ENCODE measurements around the gene TNXB.
"Not testable (repeated sequence)": the region's sequence is repeated elsewhere in the genome, so short reads cannot be mapped to it uniquely, and the experiment has no call there.

TNXB gene

GRCh38 chr6:32049149-32049548 is 60.0 kb downstream of the TNXB start:
- H3K79me1 ChIP-seq (ENCODE audit: low read depth, low read length); DNase-seq (ENCODE audit: low spot score); H4K8ac ChIP-seq (ENCODE audit: low read depth, low read length); H3K4me2 ChIP-seq (ENCODE audit: insufficient read depth, low read length, poor library complexity, severe bottlenecking); H2AFZ ChIP-seq (ENCODE audit: low read length); H3K4ac ChIP-seq (ENCODE audit: low read length); H3K36me3 ChIP-seq (replicated peaks in 1 of 2; ENCODE audit: control insufficient read depth in 2 of 2, insufficient read depth in 2 of 2, low read length in 2 of 2); H3K27ac ChIP-seq (replicated peaks; ENCODE audit: low read length); H3K18ac ChIP-seq (ENCODE audit: low read length); H3K14ac ChIP-seq (ENCODE audit: low read length); H3K9ac ChIP-seq (ENCODE audit: low read depth, low read length, poor library complexity); H2BK5ac ChIP-seq (ENCODE audit: low read length); H2BK15ac ChIP-seq (ENCODE audit: low read length); H2BK120ac ChIP-seq (ENCODE audit: low read depth, low read length); H2AK5ac ChIP-seq (ENCODE audit: low read depth, low read length); H3K9me3 ChIP-seq (replicated peaks in 1 of 2; ENCODE audit: control insufficient read depth in 2 of 2, insufficient read depth in 1 of 2, low read depth in 1 of 2, low read length in 2 of 2); H3K4me3 ChIP-seq (ENCODE audit: low read length in 2 of 2); H4K91ac ChIP-seq (ENCODE audit: low read depth, low read length, poor library complexity); H2BK12ac ChIP-seq (ENCODE audit: low read length); H3K23ac ChIP-seq (ENCODE audit: low read depth, low read length, poor library complexity): not testable (repeated sequence)
- WGBS, 2 donors (ENCODE audit: extremely low coverage in 2 of 2, insufficient read length in 2 of 2, insufficient replicate concordance in 1 of 2) = no CpG with 5 or more reads among the region's 21 CpGs
- Histone ChIP-seq H3K4me1 (ENCODE audit: control insufficient read depth in 2 of 2, insufficient read depth in 1 of 2, low read depth in 1 of 2, low read length in 2 of 2) (peaks cover 14 to 21% of the 10 kb centered on the region in 2 donors), H3K27me3 (ENCODE audit: control insufficient read depth in 3 of 3, insufficient read depth in 3 of 3, low read depth in 1 of 3, low read length in 3 of 3) (peaks cover 0 to 14% (median 0%) of the 10 kb centered on the region in 3 experiments)

GRCh38 chr6:32047855-32048766 is 61.0 kb downstream of the TNXB start:
- no peak overlapping the region for H2BK12ac ChIP-seq (ENCODE audit: low read length)
- no peak overlapping the region for H2BK120ac ChIP-seq (ENCODE audit: low read depth, low read length)
- peak overlapping the region; percentile 88 for H2AFZ ChIP-seq (ENCODE audit: low read length)
- no peaks in the 10 kb centered on the region for H3K79me1 ChIP-seq (ENCODE audit: low read depth, low read length)
- H3K4me1 ChIP-seq (ENCODE audit: control insufficient read depth in 2 of 2, insufficient read depth in 1 of 2, low read depth in 1 of 2, low read length in 2 of 2) = peaks cover 14 to 21% of the 10 kb centered on the region in 2 donors
- no CpG with 5 or more reads among the region's 42 CpGs for WGBS, 2 donors (ENCODE audit: extremely low coverage in 2 of 2, insufficient read length in 2 of 2, insufficient replicate concordance in 1 of 2)
- H3K14ac ChIP-seq (ENCODE audit: low read length) = no peak overlapping the region
- no peak overlapping the region for H3K27ac ChIP-seq (replicated peaks; ENCODE audit: low read length)
- no peaks in the 10 kb centered on the region for H3K36me3 ChIP-seq (replicated peaks in 1 of 2; ENCODE audit: control insufficient read depth in 2 of 2, insufficient read depth in 2 of 2, low read length in 2 of 2)
- H2AK5ac ChIP-seq (ENCODE audit: low read depth, low read length) = peak overlapping the region; percentile 57
- H3K4me3 ChIP-seq (ENCODE audit: low read length in 2 of 2) = no peak overlapping the region
- no peak overlapping the region for H2BK15ac ChIP-seq (ENCODE audit: low read length)
- H3K9ac ChIP-seq (ENCODE audit: low read depth, low read length, poor library complexity) = no peak overlapping the region
- peaks cover 0 to 14% (median 0%) of the 10 kb centered on the region in 3 experiments for H3K27me3 ChIP-seq (ENCODE audit: control insufficient read depth in 3 of 3, insufficient read depth in 3 of 3, low read depth in 1 of 3, low read length in 3 of 3)
- no peaks in the 10 kb centered on the region for H3K9me3 ChIP-seq (replicated peaks in 1 of 2; ENCODE audit: control insufficient read depth in 2 of 2, insufficient read depth in 1 of 2, low read depth in 1 of 2, low read length in 2 of 2)
- no peak overlapping the region for H3K4ac ChIP-seq (ENCODE audit: low read length)
- H3K23ac ChIP-seq (ENCODE audit: low read depth, low read length, poor library complexity) = peak overlapping the region; percentile 8
- H3K18ac ChIP-seq (ENCODE audit: low read length) = peak overlapping the region; percentile 76
- no peak overlapping the region for H2BK5ac ChIP-seq (ENCODE audit: low read length)
- H3K4me2 ChIP-seq (ENCODE audit: insufficient read depth, low read length, poor library complexity, severe bottlenecking) = no peak overlapping the region
- no peak overlapping the region for H4K8ac ChIP-seq (ENCODE audit: low read depth, low read length)
- DNase-seq (ENCODE audit: low spot score) = peak; percentile 53
- no peak overlapping the region for H4K91ac ChIP-seq (ENCODE audit: low read depth, low read length, poor library complexity)

GRCh38 chr6:32047539-32047854 is 61.6 kb downstream of the TNXB start:
- Histone ChIP-seq H2BK5ac (ENCODE audit: low read length) (no peak overlapping the region), H3K9ac (ENCODE audit: low read depth, low read length, poor library complexity) (no peak overlapping the region), H3K18ac (ENCODE audit: low read length) (no peak overlapping the region), H4K91ac (ENCODE audit: low read depth, low read length, poor library complexity) (no peak overlapping the region), H3K27me3 (ENCODE audit: control insufficient read depth in 3 of 3, insufficient read depth in 3 of 3, low read depth in 1 of 3, low read length in 3 of 3) (peaks cover 0 to 14% (median 0%) of the 10 kb centered on the region in 3 experiments), H2BK120ac (ENCODE audit: low read depth, low read length) (no peak overlapping the region), H3K79me1 (ENCODE audit: low read depth, low read length) (no peaks in the 10 kb centered on the region), H3K23ac (ENCODE audit: low read depth, low read length, poor library complexity) (no peak overlapping the region), H2AK5ac (ENCODE audit: low read depth, low read length) (peak overlapping the region; percentile 1), H3K14ac (ENCODE audit: low read length) (no peak overlapping the region), H2AFZ (ENCODE audit: low read length) (peak overlapping the region; percentile 75), H2BK12ac (ENCODE audit: low read length) (no peak overlapping the region), H3K9me3 (replicated peaks in 1 of 2; ENCODE audit: control insufficient read depth in 2 of 2, insufficient read depth in 1 of 2, low read depth in 1 of 2, low read length in 2 of 2) (no peaks in the 10 kb centered on the region), H3K4ac (ENCODE audit: low read length) (no peak overlapping the region), H3K4me1 (ENCODE audit: control insufficient read depth in 2 of 2, insufficient read depth in 1 of 2, low read depth in 1 of 2, low read length in 2 of 2) (peaks cover 14 to 21% of the 10 kb centered on the region in 2 donors), H4K8ac (ENCODE audit: low read depth, low read length) (no peak overlapping the region), H3K4me3 (ENCODE audit: low read length in 2 of 2) (peak overlapping the region in 1 of 2 donors; percentile 15), H2BK15ac (ENCODE audit: low read length) (no peak overlapping the region), H3K27ac (replicated peaks; ENCODE audit: low read length) (peak overlapping the region; percentile 7), H3K36me3 (replicated peaks in 1 of 2; ENCODE audit: control insufficient read depth in 2 of 2, insufficient read depth in 2 of 2, low read length in 2 of 2) (no peaks in the 10 kb centered on the region), H3K4me2 (ENCODE audit: insufficient read depth, low read length, poor library complexity, severe bottlenecking) (no peak overlapping the region)
- DNase-seq (ENCODE audit: low spot score) = no peak
- WGBS, 2 donors (ENCODE audit: extremely low coverage in 2 of 2, insufficient read length in 2 of 2, insufficient replicate concordance in 1 of 2) = no CpG with 5 or more reads among the region's 6 CpGs

GRCh38 chr6:32047084-32047478 is 62.1 kb downstream of the TNXB start:
- peak; percentile 36 for DNase-seq (ENCODE audit: low spot score)
- no CpG with 5 or more reads among the region's 11 CpGs for WGBS, 2 donors (ENCODE audit: extremely low coverage in 2 of 2, insufficient read length in 2 of 2, insufficient replicate concordance in 1 of 2)
- peak overlapping the region; percentile 75 for H2AFZ ChIP-seq (ENCODE audit: low read length)
- no peak overlapping the region for H2BK120ac ChIP-seq (ENCODE audit: low read depth, low read length)
- no peak overlapping the region for H2BK12ac ChIP-seq (ENCODE audit: low read length)
- no peak overlapping the region for H3K4ac ChIP-seq (ENCODE audit: low read length)
- H3K14ac ChIP-seq (ENCODE audit: low read length) = peak overlapping the region; percentile 89
- no peak overlapping the region for H2AK5ac ChIP-seq (ENCODE audit: low read depth, low read length)
- no peak overlapping the region for H3K9ac ChIP-seq (ENCODE audit: low read depth, low read length, poor library complexity)
- H2BK5ac ChIP-seq (ENCODE audit: low read length) = no peak overlapping the region
- H4K8ac ChIP-seq (ENCODE audit: low read depth, low read length) = no peak overlapping the region
- H3K79me1 ChIP-seq (ENCODE audit: low read depth, low read length) = no peaks in the 10 kb centered on the region
- H3K4me3 ChIP-seq (ENCODE audit: low read length in 2 of 2) = no peak overlapping the region
- H2BK15ac ChIP-seq (ENCODE audit: low read length) = no peak overlapping the region
- H4K91ac ChIP-seq (ENCODE audit: low read depth, low read length, poor library complexity) = no peak overlapping the region
- H3K27ac ChIP-seq (replicated peaks; ENCODE audit: low read length) = peak overlapping the region; percentile 7
- H3K4me1 ChIP-seq (ENCODE audit: control insufficient read depth in 2 of 2, insufficient read depth in 1 of 2, low read depth in 1 of 2, low read length in 2 of 2) = peaks cover 14 to 21% of the 10 kb centered on the region in 2 donors
- H3K4me2 ChIP-seq (ENCODE audit: insufficient read depth, low read length, poor library complexity, severe bottlenecking) = no peak overlapping the region
- H3K36me3 ChIP-seq (replicated peaks in 1 of 2; ENCODE audit: control insufficient read depth in 2 of 2, insufficient read depth in 2 of 2, low read length in 2 of 2) = no peaks in the 10 kb centered on the region
- peaks cover 0 to 12% (median 0%) of the 10 kb centered on the region in 3 experiments for H3K27me3 ChIP-seq (ENCODE audit: control insufficient read depth in 3 of 3, insufficient read depth in 3 of 3, low read depth in 1 of 3, low read length in 3 of 3)
- peak overlapping the region; percentile 83 for H3K18ac ChIP-seq (ENCODE audit: low read length)
- H3K23ac ChIP-seq (ENCODE audit: low read depth, low read length, poor library complexity) = no peak overlapping the region
- no peaks in the 10 kb centered on the region for H3K9me3 ChIP-seq (replicated peaks in 1 of 2; ENCODE audit: control insufficient read depth in 2 of 2, insufficient read depth in 1 of 2, low read depth in 1 of 2, low read length in 2 of 2)

Data from neuronal stem cell (in vitro differentiated cells).